Aorta (tissue), 5 donors: Measurements from ENCODE around the gene TXNDC8. TPM values are rescaled to one million over a fixed set of nuclear protein-coding genes. Genes with fewer than 3 reads are reported as not detected.

Source experiments
- ATAC-seq: fragments of 200-7000 bp; cut with Tn5 transposase; one replicate; pipeline ENCODE4 v1.9.1; 2022; ENCODE audit warnings: moderate library complexity; ENCODE audit not compliant: low FRiP score
- DNase-seq, 2 donors: peaks; one replicate each; pipeline ENCODE4 v3.0.0-alpha.2; 2020
- H3K27ac ChIP-seq, 2 donors: one replicate each; pipeline ENCODE4 v1.5.1; 2013; ENCODE audit warnings: low read length in 2 of 2, mild to moderate bottlenecking in 2 of 2, moderate library complexity in 2 of 2, control low read depth in 1 of 2, inconsistent platforms in 1 of 2, low read depth in 1 of 2
- H3K27me3 ChIP-seq, 2 donors: one replicate each; pipeline ENCODE4 v1.6.1; 2013; ENCODE audit warnings: control low read depth in 1 of 2, low read length in 1 of 2, mild to moderate bottlenecking in 1 of 2, moderate library complexity in 1 of 2; ENCODE audit not compliant: insufficient read depth in 2 of 2, control insufficient read depth in 1 of 2
- H3K36me3 ChIP-seq, 2 donors: one replicate each; pipeline ENCODE4 v1.6.1; 2013; ENCODE audit warnings: control low read depth in 1 of 2, low read length in 1 of 2, mild to moderate bottlenecking in 1 of 2; ENCODE audit not compliant: insufficient read depth in 2 of 2, control insufficient read depth in 1 of 2
- H3K4me1 ChIP-seq, 2 donors: one replicate each; pipeline ENCODE4 v1.6.1; 2013; ENCODE audit warnings: low read length in 2 of 2, control low read depth in 1 of 2, mild to moderate bottlenecking in 1 of 2, moderate library complexity in 1 of 2; ENCODE audit not compliant: insufficient read depth in 2 of 2, control insufficient read depth in 1 of 2
- H3K4me3 ChIP-seq, 2 donors: one replicate each; pipeline ENCODE4 v1.5.1; 2013; ENCODE audit warnings: low read length in 2 of 2, control low read depth in 1 of 2, mild to moderate bottlenecking in 1 of 2
- H3K9me3 ChIP-seq: one replicate; pipeline ENCODE4 v1.6.1; 2013; ENCODE audit warnings: mild to moderate bottlenecking, low read length; ENCODE audit not compliant: control insufficient read depth
- WGBS, 2 donors: extraction: QIAGEN DNeasy Blood & Tissue Kit; methylation state at CpG; one replicate each; pipeline ENCODE4 v1.1.7; 2013; 5-methylcytosine and 5-hydroxymethylcytosine counted together
- intact Hi-C, 2 donors: fragments of 100-400 bp; cut with DNase I; formaldehyde crosslinking; loops; one replicate each; pipeline versions ENCODE4 v1.14.2 to v1.15.0; 2022
- polyA plus RNA-seq, 2 donors: library from polyadenylated mRNA; stranded (reverse); fragments of 200-250 nt; gene quantifications; one replicate each; pipeline ENCODE4 v1.2.3, GENCODE V29; 2013
- total RNA-seq, 2 donors: library from RNA; stranded (reverse); fragmentation: NEBNext Ultra II Directional; extraction: Animal tissue kit (Norgen Biotek cat#: 25700); gene quantifications; one replicate each; pipeline ENCODE4 v1.2.1, GENCODE V29; 2021
- donor health status: healthy with polysubstance abuse.
- donor health status: Bipolar disorder and iron deficiency.
- donor health status: DM: no; HTN: no; CAD: no.
- donor health status: DM: no; HTN: no; CAD: no.
- donor health status: DM: yes; HTN: yes; CAD: no.

The TXNDC8 gene
- total and polyA plus RNA-seq, 4 donors: not detected

- Histone ChIP-seq H3K27ac (no peak overlapping the region), H3K4me3 (no peak overlapping the region), H3K27me3 (no peaks in the 10 kb centered on the region), H3K9me3 (peaks cover 2% of the 10 kb centered on the region), H3K4me1 (no peaks in the 10 kb centered on the region), H3K36me3 (no peaks in the 10 kb centered on the region)
- no peak for DNase-seq
- no peak for ATAC-seq
- WGBS, 2 donors: 75 to 80% methylated on average over 4 of the region's 4 CpGs
- intact Hi-C loops: no loop called here
Measured at GRCh38 chr9:110334183-110334582, 3.5 kb downstream of the TXNDC8 start.

GRCh38 chr9:110332766-110333165 lies 4.9 kb downstream of the TXNDC8 start:
- DNase-seq (no peak), ATAC-seq (no peak)
- Histone ChIP-seq H3K27me3 (no peaks in the 10 kb centered on the region), H3K27ac (no peak overlapping the region), H3K4me3 (no peak overlapping the region), H3K36me3 (no peaks in the 10 kb centered on the region), H3K4me1 (no peaks in the 10 kb centered on the region), H3K9me3 (peaks cover 2% of the 10 kb centered on the region)
- intact Hi-C loops: no loop called here
- 74 to 78% methylated on average over 3 of the region's 3 CpGs for WGBS, 2 donors

- H3K4me1 ChIP-seq: no peaks in the 10 kb centered on the region
- H3K27me3 ChIP-seq: no peaks in the 10 kb centered on the region
- H3K27ac ChIP-seq: no peak overlapping the region
- 94 to 95% methylated on average over 1 of the region's 1 CpG for WGBS, 2 donors
- peaks cover 2% of the 10 kb centered on the region for H3K9me3 ChIP-seq
- ATAC-seq (no peak), DNase-seq (no peak)
- no peak overlapping the region for H3K4me3 ChIP-seq
- H3K36me3 ChIP-seq: no peaks in the 10 kb centered on the region
- intact Hi-C loops: no loop called here
Measured at GRCh38 chr9:110330484-110331105, 7.1 kb downstream of the TXNDC8 start.

GRCh38 chr9:110329639-110330230 lies 7.9 kb downstream of the TXNDC8 start:
- Histone ChIP-seq H3K4me1 (no peaks in the 10 kb centered on the region), H3K27me3 (no peaks in the 10 kb centered on the region), H3K4me3 (no peak overlapping the region), H3K27ac (no peak overlapping the region), H3K36me3 (no peaks in the 10 kb centered on the region), H3K9me3 (peaks cover 2% of the 10 kb centered on the region)
- DNase-seq (no peak), ATAC-seq (no peak)
- WGBS, 2 donors: 67 to 69% methylated on average over 5 of the region's 5 CpGs
- intact Hi-C loops: no loop called here

- ATAC-seq: no peak
- 79 to 89% methylated on average over 1 of the region's 1 CpG for WGBS, 2 donors
- Histone ChIP-seq H3K27me3 (no peaks in the 10 kb centered on the region), H3K36me3 (no peaks in the 10 kb centered on the region), H3K4me3 (no peak overlapping the region), H3K4me1 (no peaks in the 10 kb centered on the region), H3K9me3 (peaks cover 2% of the 10 kb centered on the region), H3K27ac (no peak overlapping the region)
- intact Hi-C loops: no loop called here
- DNase-seq: no peak
Measured at GRCh38 chr9:110328763-110329162, 8.9 kb downstream of the TXNDC8 start.

GRCh38 chr9:110327716-110328115 lies 9.9 kb downstream of the TXNDC8 start:
- intact Hi-C loops: no loop called here
- H3K27ac ChIP-seq: no peak overlapping the region
- ATAC-seq (no peak), DNase-seq (no peak)
- H3K27me3 ChIP-seq: no peaks in the 10 kb centered on the region
- no peak overlapping the region for H3K4me3 ChIP-seq
- no peaks in the 10 kb centered on the region for H3K4me1 ChIP-seq
- no peaks in the 10 kb centered on the region for H3K36me3 ChIP-seq
- 90 to 98% methylated on average over 1 of the region's 1 CpG for WGBS, 2 donors
- H3K9me3 ChIP-seq: peaks cover 2% of the 10 kb centered on the region

GRCh38 chr9:110323818-110324217 lies 13.8 kb downstream of the TXNDC8 start:
- no peak for ATAC-seq
- intact Hi-C loops: no loop called here
- H3K27me3 ChIP-seq: no peaks in the 10 kb centered on the region

GRCh38 chr9:110320651-110321445 lies 16.8 kb downstream of the TXNDC8 start:
- no peak overlapping the region for H3K4me3 ChIP-seq
- no peaks in the 10 kb centered on the region for H3K36me3 ChIP-seq
- no peaks in the 10 kb centered on the region for H3K27me3 ChIP-seq
- no peaks in the 10 kb centered on the region for H3K9me3 ChIP-seq
- H3K4me1 ChIP-seq: no peaks in the 10 kb centered on the region
- ATAC-seq (no peak), DNase-seq (no peak)
- intact Hi-C loops: no loop called here
- no peak overlapping the region for H3K27ac ChIP-seq
- WGBS, 2 donors: 42 to 69% methylated on average over 3 of the region's 3 CpGs

More at GRCh38 chr9:110323818-110324217, 13.8 kb downstream of the TXNDC8 start:
- no peaks in the 10 kb centered on the region for H3K9me3 ChIP-seq
- no peak for DNase-seq
- H3K36me3 ChIP-seq: no peaks in the 10 kb centered on the region
- H3K4me3 ChIP-seq: no peak overlapping the region
- H3K27ac ChIP-seq: no peak overlapping the region
- no peaks in the 10 kb centered on the region for H3K4me1 ChIP-seq
